HEK293 (cell line): ENCODE data around the gene HDDC2.

Experiments
- CTCF ChIA-PET: fragments of 350-600 bp; formaldehyde crosslinking; extraction: SDS; loops from one replicate; lab custom pipeline; 2021; ENCODE audit warnings: antibody characterized with exemption; lab: Yijun Ruan, JAX
- POLR2A ChIA-PET: fragments of 300-600 bp; formaldehyde crosslinking; extraction: SDS; loops from one replicate; lab custom pipeline; 2020; ENCODE audit warnings: antibody characterized with exemption, inconsistent platforms; lab: Yijun Ruan, JAX
- H3K27ac ChIP-seq: fragments of 200-500 bp; sonication (Bioruptor generic); 2 replicates; pipeline ENCODE4 v1.5.1; 2014; ENCODE audit warnings: low read depth, low read length, control low read depth, inconsistent platforms; ENCODE audit errors: extremely low read depth
- H3K36me3 ChIP-seq, 2 experiments: fragments of 200-500 bp in 1 of 2; sonication (Bioruptor generic) in 1 of 2; 1 replicate in 1 of 2; 2 replicates in 1 of 2; pipeline ENCODE4 v1.5.1; 2014 to 2017; ENCODE audit warnings: inconsistent platforms in 2 of 2, low read length in 2 of 2; ENCODE audit not compliant: control insufficient read depth in 2 of 2, insufficient read depth in 1 of 2
- H3K4me1 ChIP-seq: fragments of 200-500 bp; sonication (Bioruptor generic); 2 replicates; pipeline ENCODE4 v1.5.1; 2014; ENCODE audit warnings: mild to moderate bottlenecking, low read length, inconsistent platforms; ENCODE audit not compliant: control insufficient read depth, insufficient read depth
- H3K4me3 ChIP-seq: 2 replicates; pipeline ENCODE4 v1.5.1; 2011; ENCODE audit warnings: low read depth, mild to moderate bottlenecking, control low read depth, low read length, moderate library complexity
- H3K9me3 ChIP-seq: fragments of 200-500 bp; sonication (Bioruptor generic); 2 replicates; pipeline ENCODE4 v1.5.1; 2014; ENCODE audit warnings: low read depth, low read length, inconsistent platforms; ENCODE audit not compliant: control insufficient read depth, insufficient read depth
- GLI2 ChIP-seq: fragments of 450-650 bp; formaldehyde crosslinking; IDR thresholded peaks from 2 replicates; pipeline ENCODE4; 2017; ENCODE audit warnings: missing biosample characterization, missing genetic modification characterization, low read depth, borderline replicate concordance
- IKZF3 ChIP-seq: fragments of 450-650 bp; IDR thresholded peaks from 2 replicates; pipeline ENCODE4 v1.5.0; 2018; ENCODE audit warnings: missing biosample characterization, mild to moderate bottlenecking, missing genetic modification characterization, moderate library complexity
- SCRT1 ChIP-seq: fragments of 450-650 bp; formaldehyde crosslinking; IDR thresholded peaks from 2 replicates; pipeline ENCODE4 v1.5.1; 2016; ENCODE audit warnings: missing biosample characterization, missing genetic modification characterization, borderline replicate concordance
- SCRT2 ChIP-seq: fragments of 450-650 bp; formaldehyde crosslinking; IDR thresholded peaks from 2 replicates; pipeline ENCODE4 v1.5.1; 2016; ENCODE audit warnings: missing biosample characterization, missing genetic modification characterization
- TRIM28 ChIP-seq: IDR thresholded peaks from 2 replicates; pipeline ENCODE4 v1.6.1; 2011; ENCODE audit warnings: low read length, control low read depth, borderline replicate concordance
- ZBTB17 ChIP-seq: fragments of 450-650 bp; formaldehyde crosslinking; IDR thresholded peaks from 2 replicates; pipeline ENCODE4 v1.5.1; 2016; ENCODE audit warnings: missing biosample characterization, missing genetic modification characterization
- ZFP37 ChIP-seq: fragments of 450-650 bp; formaldehyde crosslinking; IDR thresholded peaks from 2 replicates; pipeline ENCODE4 v1.5.1; 2016; ENCODE audit warnings: missing biosample characterization, missing genetic modification characterization
- ZFP41 ChIP-seq: fragments of 450-650 bp; formaldehyde crosslinking; IDR thresholded peaks from 2 replicates; pipeline ENCODE4 v1.5.1; 2016; ENCODE audit warnings: missing biosample characterization, missing genetic modification characterization, borderline replicate concordance
- ZNF10 ChIP-seq: fragments of 450-650 bp; formaldehyde crosslinking; IDR thresholded peaks from 2 replicates; pipeline ENCODE4 v1.5.1; 2017; ENCODE audit warnings: missing biosample characterization, missing genetic modification characterization
- ZNF2 ChIP-seq: fragments of 450-650 bp; formaldehyde crosslinking; IDR thresholded peaks from 2 replicates; pipeline ENCODE4 v1.5.1; 2016; ENCODE audit warnings: missing biosample characterization, missing genetic modification characterization
- ZNF404 ChIP-seq: fragments of 450-650 bp; formaldehyde crosslinking; IDR thresholded peaks from 2 replicates; pipeline ENCODE4 v1.5.1; 2017; ENCODE audit warnings: missing biosample characterization, missing genetic modification characterization
- ZNF423 ChIP-seq: fragments of 450-650 bp; formaldehyde crosslinking; IDR thresholded peaks from 2 replicates; pipeline ENCODE4 v1.5.1; 2016; ENCODE audit warnings: missing biosample characterization, missing genetic modification characterization
- ZNF433 ChIP-seq: fragments of 450-650 bp; formaldehyde crosslinking; IDR thresholded peaks from 2 replicates; pipeline ENCODE4 v1.5.1; 2016; ENCODE audit warnings: missing biosample characterization, missing genetic modification characterization, low read depth
- ZNF510 ChIP-seq: fragments of 450-650 bp; formaldehyde crosslinking; IDR thresholded peaks from 2 replicates; pipeline ENCODE4 v1.5.1; 2018; ENCODE audit warnings: mild to moderate bottlenecking, missing genetic modification characterization, missing biosample characterization; ENCODE audit not compliant: insufficient replicate concordance
- ZNF544 ChIP-seq: fragments of 450-650 bp; formaldehyde crosslinking; IDR thresholded peaks from 2 replicates; pipeline ENCODE4 v1.5.0; 2017; ENCODE audit warnings: missing biosample characterization, missing genetic modification characterization
- ZNF654 ChIP-seq: fragments of 450-650 bp; formaldehyde crosslinking; IDR thresholded peaks from 2 replicates; pipeline ENCODE4 v1.5.1; 2016; ENCODE audit warnings: low read depth, missing biosample characterization, missing genetic modification characterization
- ZNF660 ChIP-seq: fragments of 450-650 bp; IDR thresholded peaks from 2 replicates; pipeline ENCODE4 v1.5.1; 2018; ENCODE audit warnings: missing biosample characterization, mild to moderate bottlenecking, missing genetic modification characterization
- ZNF776 ChIP-seq: fragments of 450-650 bp; formaldehyde crosslinking; IDR thresholded peaks from 2 replicates; pipeline ENCODE4 v1.5.0; 2017; ENCODE audit warnings: missing biosample characterization, missing genetic modification characterization, borderline replicate concordance
- ZSCAN30 ChIP-seq: fragments of 450-650 bp; IDR thresholded peaks from 2 replicates; pipeline ENCODE4 v1.5.1; 2018; ENCODE audit warnings: missing biosample characterization, mild to moderate bottlenecking, missing genetic modification characterization, moderate library complexity
- ZXDB ChIP-seq: fragments of 450-650 bp; formaldehyde crosslinking; IDR thresholded peaks from 2 replicates; pipeline ENCODE4 v1.5.1; 2016; ENCODE audit warnings: missing biosample characterization, missing genetic modification characterization
- TF ChIP-seq, protein P1 (sequence below): fragments of 450-650 bp; formaldehyde crosslinking; IDR thresholded peaks from 2 replicates; pipeline ENCODE4 v1.5.1; 2016; ENCODE audit warnings: missing biosample characterization, missing genetic modification characterization
- TF ChIP-seq, protein P2 (sequence below): fragments of 450-650 bp; formaldehyde crosslinking; IDR thresholded peaks from 2 replicates; pipeline ENCODE4 v1.5.1; 2016; ENCODE audit warnings: missing biosample characterization, missing genetic modification characterization
- TF ChIP-seq, protein P3 (sequence below): fragments of 450-650 bp; formaldehyde crosslinking; IDR thresholded peaks from 2 replicates; pipeline ENCODE4 v1.5.1; 2016; ENCODE audit warnings: missing biosample characterization, missing genetic modification characterization
- TF ChIP-seq, protein P4 (sequence below): IDR thresholded peaks from 2 replicates; pipeline ENCODE4 v1.6.1; 2011; ENCODE audit warnings: mild to moderate bottlenecking, low read depth, low read length, borderline replicate concordance
- TF ChIP-seq, protein P5 (sequence below): fragments of 450-650 bp; formaldehyde crosslinking; IDR thresholded peaks from 2 replicates; pipeline ENCODE4 v1.5.1; 2016; ENCODE audit warnings: missing biosample characterization, missing genetic modification characterization

HDDC2 gene

DNA sequence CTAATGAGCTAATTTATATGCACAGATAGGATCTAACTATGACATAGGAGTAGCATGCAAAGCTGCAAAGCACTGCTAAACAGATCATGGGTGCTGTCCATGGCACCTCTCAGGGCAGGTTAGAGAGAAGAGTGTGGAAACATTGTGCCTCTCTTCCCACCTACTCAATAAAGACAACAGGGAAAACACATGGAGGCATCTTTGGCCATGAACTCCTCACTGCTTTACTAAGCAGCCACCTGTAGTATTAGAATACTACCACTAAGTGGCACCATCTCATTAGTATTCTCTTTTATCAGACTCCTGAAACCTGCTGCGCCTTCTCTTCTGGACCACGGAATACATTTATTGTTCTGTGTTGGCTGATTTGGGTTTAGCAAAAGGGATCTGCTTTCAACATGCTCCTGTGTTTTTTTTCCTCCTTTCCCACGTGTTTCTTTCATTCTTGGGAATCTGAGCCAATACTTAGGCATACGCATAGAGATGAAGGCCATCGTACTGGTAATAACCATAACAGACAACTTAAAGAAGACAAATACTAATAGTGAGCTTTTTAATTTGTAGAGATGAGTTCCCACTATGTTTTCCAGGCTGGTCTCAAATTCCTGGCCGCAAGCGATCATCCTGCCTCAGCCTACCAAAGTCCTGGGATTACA, 9.4 kb upstream of the HDDC2 start:
- Histone ChIP-seq H3K9me3 (no peaks in the 10 kb centered on the region), H3K4me1 (no peaks in the 10 kb centered on the region), H3K4me3 (no peak overlapping the region), H3K27ac (no peak overlapping the region), H3K36me3 (no peaks in the 10 kb centered on the region)
- ChIA-PET CTCF (interaction anchor here (0.6 to 8.5 kb wide), 59 partner anchors 10 to 1438 kb away, joined by 3 to 201 read pairs (median 4); partner anchors contain the start of genes HDDC2, HEY2, NCOA7 and TPD52L1), POLR2A (no interaction called here)
- TF ChIP-seq ZNF654 (tag by site-specific recombination) (peak; percentile 93), ZNF544 (tag by site-specific recombination) (no peak), SCRT1 (tag by site-specific recombination) (0 out of 2 replicates have a peak, but pooled peaks have one; percentile 20), ZBTB17 (0 out of 2 replicates have a peak, but pooled peaks have one; percentile 15), ZSCAN30 (tag by site-specific recombination) (0 out of 2 replicates have a peak, but pooled peaks have one; percentile 15), SCRT2 (peak; percentile 86), ZNF10 (peak; percentile 21; the same call in 1 of the 2 replicates), ZNF660 (peak; percentile 61; the same call in 1 of the 2 replicates), ZNF776 (tag by site-specific recombination) (no peak), ZNF2 (tag by site-specific recombination) (0 out of 2 replicates have a peak, but pooled peaks have one; percentile 55), ZXDB (tag by site-specific recombination) (no peak), IKZF3 (peak; percentile 76)
- TF ChIP-seq, protein P1, sequence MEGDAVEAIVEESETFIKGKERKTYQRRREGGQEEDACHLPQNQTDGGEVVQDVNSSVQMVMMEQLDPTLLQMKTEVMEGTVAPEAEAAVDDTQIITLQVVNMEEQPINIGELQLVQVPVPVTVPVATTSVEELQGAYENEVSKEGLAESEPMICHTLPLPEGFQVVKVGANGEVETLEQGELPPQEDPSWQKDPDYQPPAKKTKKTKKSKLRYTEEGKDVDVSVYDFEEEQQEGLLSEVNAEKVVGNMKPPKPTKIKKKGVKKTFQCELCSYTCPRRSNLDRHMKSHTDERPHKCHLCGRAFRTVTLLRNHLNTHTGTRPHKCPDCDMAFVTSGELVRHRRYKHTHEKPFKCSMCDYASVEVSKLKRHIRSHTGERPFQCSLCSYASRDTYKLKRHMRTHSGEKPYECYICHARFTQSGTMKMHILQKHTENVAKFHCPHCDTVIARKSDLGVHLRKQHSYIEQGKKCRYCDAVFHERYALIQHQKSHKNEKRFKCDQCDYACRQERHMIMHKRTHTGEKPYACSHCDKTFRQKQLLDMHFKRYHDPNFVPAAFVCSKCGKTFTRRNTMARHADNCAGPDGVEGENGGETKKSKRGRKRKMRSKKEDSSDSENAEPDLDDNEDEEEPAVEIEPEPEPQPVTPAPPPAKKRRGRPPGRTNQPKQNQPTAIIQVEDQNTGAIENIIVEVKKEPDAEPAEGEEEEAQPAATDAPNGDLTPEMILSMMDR (tag by site-specific recombination), result peak; percentile 69
- TF ChIP-seq, protein P2, sequence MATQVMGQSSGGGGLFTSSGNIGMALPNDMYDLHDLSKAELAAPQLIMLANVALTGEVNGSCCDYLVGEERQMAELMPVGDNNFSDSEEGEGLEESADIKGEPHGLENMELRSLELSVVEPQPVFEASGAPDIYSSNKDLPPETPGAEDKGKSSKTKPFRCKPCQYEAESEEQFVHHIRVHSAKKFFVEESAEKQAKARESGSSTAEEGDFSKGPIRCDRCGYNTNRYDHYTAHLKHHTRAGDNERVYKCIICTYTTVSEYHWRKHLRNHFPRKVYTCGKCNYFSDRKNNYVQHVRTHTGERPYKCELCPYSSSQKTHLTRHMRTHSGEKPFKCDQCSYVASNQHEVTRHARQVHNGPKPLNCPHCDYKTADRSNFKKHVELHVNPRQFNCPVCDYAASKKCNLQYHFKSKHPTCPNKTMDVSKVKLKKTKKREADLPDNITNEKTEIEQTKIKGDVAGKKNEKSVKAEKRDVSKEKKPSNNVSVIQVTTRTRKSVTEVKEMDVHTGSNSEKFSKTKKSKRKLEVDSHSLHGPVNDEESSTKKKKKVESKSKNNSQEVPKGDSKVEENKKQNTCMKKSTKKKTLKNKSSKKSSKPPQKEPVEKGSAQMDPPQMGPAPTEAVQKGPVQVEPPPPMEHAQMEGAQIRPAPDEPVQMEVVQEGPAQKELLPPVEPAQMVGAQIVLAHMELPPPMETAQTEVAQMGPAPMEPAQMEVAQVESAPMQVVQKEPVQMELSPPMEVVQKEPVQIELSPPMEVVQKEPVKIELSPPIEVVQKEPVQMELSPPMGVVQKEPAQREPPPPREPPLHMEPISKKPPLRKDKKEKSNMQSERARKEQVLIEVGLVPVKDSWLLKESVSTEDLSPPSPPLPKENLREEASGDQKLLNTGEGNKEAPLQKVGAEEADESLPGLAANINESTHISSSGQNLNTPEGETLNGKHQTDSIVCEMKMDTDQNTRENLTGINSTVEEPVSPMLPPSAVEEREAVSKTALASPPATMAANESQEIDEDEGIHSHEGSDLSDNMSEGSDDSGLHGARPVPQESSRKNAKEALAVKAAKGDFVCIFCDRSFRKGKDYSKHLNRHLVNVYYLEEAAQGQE (tag by site-specific recombination), result no peak

DNA sequence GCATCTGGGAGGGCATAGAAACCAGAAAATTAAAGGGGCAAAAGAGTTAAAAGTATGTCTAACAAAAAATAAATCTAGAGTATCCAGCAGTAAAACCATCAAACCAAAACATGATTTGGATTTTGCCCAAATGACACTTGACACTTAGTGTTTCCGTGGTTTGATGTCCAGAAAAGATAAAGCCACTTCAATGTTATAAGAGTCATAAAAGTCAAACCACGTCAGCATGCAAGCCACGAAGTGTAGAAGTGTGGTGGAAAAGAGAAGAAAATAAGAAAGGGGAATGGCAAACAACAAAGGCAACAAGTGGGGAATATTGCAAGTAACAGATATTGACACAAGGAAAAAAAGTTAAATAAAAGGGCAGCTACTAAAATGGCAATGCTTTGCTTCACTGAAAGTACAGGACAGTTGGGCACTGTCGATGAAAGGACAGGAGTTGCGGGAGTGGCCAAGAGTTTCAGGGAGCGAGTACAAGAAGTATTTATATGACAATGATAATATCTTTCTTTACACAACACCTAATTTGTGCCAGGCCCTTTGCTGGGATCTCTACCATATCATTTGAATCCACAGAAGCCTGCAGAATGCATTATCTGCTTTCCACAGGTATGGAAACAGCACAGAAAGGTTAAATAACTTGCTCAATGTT, 6.3 kb upstream of the HDDC2 start:
- ChIA-PET POLR2A (no interaction called here), CTCF (interaction anchor here (0.7 to 8.5 kb wide), 5 partner anchors 24 to 455 kb away, joined by 3 to 201 read pairs (median 5); no protein-coding TSS in a partner anchor)
- H3K4me1 ChIP-seq, result no peaks in the 10 kb centered on the region
- no peak overlapping the region for H3K4me3 ChIP-seq
- H3K27ac ChIP-seq, result no peak overlapping the region
- no peaks in the 10 kb centered on the region for H3K36me3 ChIP-seq
- no peaks in the 10 kb centered on the region for H3K9me3 ChIP-seq
- TF ChIP-seq ZNF423 (tag by site-specific recombination), result no peak
- TF ChIP-seq, protein P3, sequence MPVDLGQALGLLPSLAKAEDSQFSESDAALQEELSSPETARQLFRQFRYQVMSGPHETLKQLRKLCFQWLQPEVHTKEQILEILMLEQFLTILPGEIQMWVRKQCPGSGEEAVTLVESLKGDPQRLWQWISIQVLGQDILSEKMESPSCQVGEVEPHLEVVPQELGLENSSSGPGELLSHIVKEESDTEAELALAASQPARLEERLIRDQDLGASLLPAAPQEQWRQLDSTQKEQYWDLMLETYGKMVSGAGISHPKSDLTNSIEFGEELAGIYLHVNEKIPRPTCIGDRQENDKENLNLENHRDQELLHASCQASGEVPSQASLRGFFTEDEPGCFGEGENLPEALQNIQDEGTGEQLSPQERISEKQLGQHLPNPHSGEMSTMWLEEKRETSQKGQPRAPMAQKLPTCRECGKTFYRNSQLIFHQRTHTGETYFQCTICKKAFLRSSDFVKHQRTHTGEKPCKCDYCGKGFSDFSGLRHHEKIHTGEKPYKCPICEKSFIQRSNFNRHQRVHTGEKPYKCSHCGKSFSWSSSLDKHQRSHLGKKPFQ (tag by site-specific recombination), result 0 out of 2 replicates have a peak, but pooled peaks have one; percentile 27
- TF ChIP-seq ZNF404 (tag by site-specific recombination), result no peak
- TF ChIP-seq ZFP37 (tag by site-specific recombination), result 0 out of 2 replicates have a peak, but pooled peaks have one; percentile 4
- no peak for TF ChIP-seq ZNF510
- TF ChIP-seq, protein P4, sequence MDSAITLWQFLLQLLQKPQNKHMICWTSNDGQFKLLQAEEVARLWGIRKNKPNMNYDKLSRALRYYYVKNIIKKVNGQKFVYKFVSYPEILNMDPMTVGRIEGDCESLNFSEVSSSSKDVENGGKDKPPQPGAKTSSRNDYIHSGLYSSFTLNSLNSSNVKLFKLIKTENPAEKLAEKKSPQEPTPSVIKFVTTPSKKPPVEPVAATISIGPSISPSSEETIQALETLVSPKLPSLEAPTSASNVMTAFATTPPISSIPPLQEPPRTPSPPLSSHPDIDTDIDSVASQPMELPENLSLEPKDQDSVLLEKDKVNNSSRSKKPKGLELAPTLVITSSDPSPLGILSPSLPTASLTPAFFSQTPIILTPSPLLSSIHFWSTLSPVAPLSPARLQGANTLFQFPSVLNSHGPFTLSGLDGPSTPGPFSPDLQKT, result no peak
- peak; percentile 17; the same call in 1 of the 2 replicates for TF ChIP-seq GLI2 (tag by site-specific recombination)
- TF ChIP-seq, protein P5, sequence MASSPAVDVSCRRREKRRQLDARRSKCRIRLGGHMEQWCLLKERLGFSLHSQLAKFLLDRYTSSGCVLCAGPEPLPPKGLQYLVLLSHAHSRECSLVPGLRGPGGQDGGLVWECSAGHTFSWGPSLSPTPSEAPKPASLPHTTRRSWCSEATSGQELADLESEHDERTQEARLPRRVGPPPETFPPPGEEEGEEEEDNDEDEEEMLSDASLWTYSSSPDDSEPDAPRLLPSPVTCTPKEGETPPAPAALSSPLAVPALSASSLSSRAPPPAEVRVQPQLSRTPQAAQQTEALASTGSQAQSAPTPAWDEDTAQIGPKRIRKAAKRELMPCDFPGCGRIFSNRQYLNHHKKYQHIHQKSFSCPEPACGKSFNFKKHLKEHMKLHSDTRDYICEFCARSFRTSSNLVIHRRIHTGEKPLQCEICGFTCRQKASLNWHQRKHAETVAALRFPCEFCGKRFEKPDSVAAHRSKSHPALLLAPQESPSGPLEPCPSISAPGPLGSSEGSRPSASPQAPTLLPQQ (tag by site-specific recombination), result peak; percentile 61
- no peak for TF ChIP-seq ZNF433 (tag by site-specific recombination)
- peak; percentile 71; the same call in 1 of the 2 replicates for TF ChIP-seq TRIM28
- TF ChIP-seq ZFP41 (tag by site-specific recombination), result no peak
